Body of pancreas (tissue), 4 donors: ENCODE results near the gene LSMEM2.
"Not testable (repeated sequence)": the region's sequence is repeated elsewhere in the genome, so short reads cannot be mapped to it uniquely, and the experiment has no call there.

Experiments
- CTCF ChIP-seq, 7 experiments: fragments of 450-650 bp in 4 of 7; fragments of 200-600 bp in 3 of 7; sonication (generic) in 3 of 7; IDR thresholded peaks; one replicate each; pipeline ENCODE4 v1.5.1; 2016 to 2019; ENCODE audit warnings: antibody characterized with exemption in 7 of 7
- POLR2A ChIP-seq, 3 donors: fragments of 450-650 bp; IDR thresholded peaks; one replicate each; pipeline ENCODE4 v1.6.1; 2016; ENCODE audit warnings: antibody characterized with exemption in 3 of 3, mild to moderate bottlenecking in 2 of 3

DNA sequence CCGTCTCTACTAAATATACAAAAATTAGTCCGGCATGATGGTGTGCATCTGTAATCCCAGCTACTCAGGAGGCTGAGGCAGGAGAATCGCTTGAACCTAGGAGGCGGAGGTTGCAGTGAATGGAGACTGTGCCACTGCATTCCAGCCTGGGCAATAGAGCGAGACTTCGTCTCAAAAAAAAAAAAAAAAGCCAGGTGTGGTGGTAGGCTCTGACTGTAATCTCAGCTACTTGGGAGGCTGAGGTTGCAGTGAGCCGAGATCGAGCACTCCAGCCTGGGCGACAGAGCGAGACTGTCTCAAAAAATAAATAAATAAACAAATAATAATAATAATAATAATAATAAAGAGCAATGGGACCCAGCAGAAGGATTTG lies 6.4 kb upstream of the LSMEM2 start:
- TF ChIP-seq CTCF, POLR2A (IDR thresholded peaks at IDR 0.05): not testable (repeated sequence)
